SK-N-SH (cell line): ENCODE results near the gene MAP4K3.

Experiments used
- CTCF ChIP-seq: fragments of 200-600 bp; sonication (generic); IDR thresholded peaks from 2 replicates; pipeline ENCODE4 v1.6.1; 2017; ENCODE audit warnings: antibody characterized with exemption, mild to moderate bottlenecking, moderate library complexity
- EP300 ChIP-seq, 2 experiments: IDR thresholded peaks; 2 replicates each; pipeline versions ENCODE4 v1.4.0 to v1.6.1; 2012; ENCODE audit warnings: borderline replicate concordance in 1 of 2, low read depth in 1 of 2, low read length in 1 of 2
- EZH2phosphoT487 ChIP-seq: fragments of 200-600 bp; sonication (generic); IDR thresholded peaks from 2 replicates; pipeline ENCODE4 v1.6.1; 2017; ENCODE audit warnings: low read depth, mixed run types, mild to moderate bottlenecking, antibody characterized with exemption, moderate library complexity, borderline replicate concordance
- FOXJ3 ChIP-seq: sonication (generic); formaldehyde crosslinking; IDR thresholded peaks from 2 replicates; pipeline ENCODE4 v1.5.1; 2020; ENCODE audit warnings: mild to moderate bottlenecking, missing genetic modification reagents
- FOXM1 ChIP-seq: IDR thresholded peaks from 2 replicates; pipeline ENCODE4 v1.4.0; 2012; ENCODE audit warnings: low read depth, mild to moderate bottlenecking
- GABPA ChIP-seq: IDR thresholded peaks from 2 replicates; pipeline ENCODE4 v1.4.0; 2012; ENCODE audit warnings: low read depth, mild to moderate bottlenecking
- IRF3 ChIP-seq: fragments of 150-350 bp; IDR thresholded peaks from 2 replicates; pipeline ENCODE4 v1.6.1; 2016; ENCODE audit warnings: mild to moderate bottlenecking, low read depth, low read length
- MAX ChIP-seq: IDR thresholded peaks from 2 replicates; pipeline ENCODE4 v1.4.0; 2012; ENCODE audit warnings: low read depth
- POLR2AphosphoS5 ChIP-seq: IDR thresholded peaks from 2 replicates; pipeline ENCODE4 v1.6.1; 2012; ENCODE audit warnings: low read depth, low read length
- RAD21 ChIP-seq: IDR thresholded peaks from 2 replicates; pipeline ENCODE4 v1.6.1; 2012; ENCODE audit warnings: mild to moderate bottlenecking, low read length
- REST ChIP-seq: IDR thresholded peaks from 2 replicates; pipeline ENCODE4 v1.6.1; 2012; ENCODE audit warnings: mild to moderate bottlenecking, low read depth, low read length, moderate library complexity
- RFX5 ChIP-seq: IDR thresholded peaks from 2 replicates; pipeline ENCODE4 v1.6.1; 2012; ENCODE audit warnings: mild to moderate bottlenecking, improper control_type of control experiment, low read length

GRCh38 chr2:39368376-39368775, 68.7 kb downstream of the MAP4K3 start:
- TF ChIP-seq RFX5 (no peak), CTCF (no peak), MAX (no peak), GABPA (no peak), RAD21 (no peak), IRF3 (no peak), FOXJ3 (CRISPR knock-in tag) (no peak), FOXM1 (no peak), POLR2AphosphoS5 (no peak), REST (no peak), EP300 (IDR thresholded peaks at IDR 0.05; ENCODE audit: borderline replicate concordance in 1 of 2, low read depth in 1 of 2, low read length in 1 of 2) (no peak), EZH2phosphoT487 (no peak)
